Erythroblast (primary cell): ENCODE measurements around the gene NDUFB8.

Experiments used
- GATA1 ChIP-seq: IDR thresholded peaks from 2 replicates; pipeline ENCODE4 v1.6.1; 2011; ENCODE audit warnings: low read depth, mild to moderate bottlenecking, control low read depth, low read length, moderate library complexity
- POLR2A ChIP-seq: IDR thresholded peaks from 2 replicates; pipeline ENCODE4 v1.6.1; 2011; ENCODE audit warnings: mild to moderate bottlenecking, low read length

- no peak for TF ChIP-seq POLR2A
- TF ChIP-seq GATA1: no peak
Measured at GRCh38 chr10:100489396-100489795, 40.3 kb downstream of the NDUFB8 start.
